ENCODE data around the gene TEK. TPM values are rescaled to one million over a fixed set of nuclear protein-coding genes. Genes with fewer than 3 reads are reported as not detected.

Gene TEK
- total and polyA plus RNA-seq, 9 of the 15 experiments (the other 6 are each of a cell fraction or from before 2014, with no cell fraction given) = 0.03 to 0.13 (median 0.06) TPM

GRCh38 chr9:27088981-27089380 lies 20.0 kb upstream of the TEK start:
- FAIRE-seq (no peak), DNase-seq (ENCODE audit: extremely low read depth in 1 of 4, low spot score in 3 of 4) (no peak), ATAC-seq (no peak)
- intact Hi-C loops (cut with micrococcal nuclease) (no loop called here), in situ Hi-C loops (cut with MboI) (no loop called here)
- Histone ChIP-seq H2AFZ (ENCODE audit: low read depth, low read length) (no peak overlapping the region), H3K79me2 (ENCODE audit: control insufficient read depth, insufficient read depth, low read length) (no peaks in the 10 kb centered on the region), H3K9me1 (ENCODE audit: control insufficient read depth, insufficient read depth, low read length) (no peaks in the 10 kb centered on the region), H3K4me3 (no peak overlapping the region), H3K27me3 (ENCODE audit: control insufficient read depth in 2 of 2, insufficient read depth in 2 of 2, low read length in 2 of 2) (no peaks in the 10 kb centered on the region), H3K27ac (ENCODE audit: extremely low read depth, low read depth, low read length) (no peak overlapping the region), H3K4me2 (ENCODE audit: insufficient read depth, low read length) (no peak overlapping the region), H3K9me3 (replicated peaks; ENCODE audit: control insufficient read depth, insufficient read depth, low read depth, low read length) (no peaks in the 10 kb centered on the region), H4K20me1 (replicated peaks; ENCODE audit: control insufficient read depth, insufficient read depth, low read length) (no peaks in the 10 kb centered on the region), H3K9ac (ENCODE audit: insufficient read depth in 1 of 2, low read depth in 2 of 2, low read length in 2 of 2) (no peak overlapping the region), H3K36me3 (ENCODE audit: control insufficient read depth, insufficient read depth, low read length) (no peaks in the 10 kb centered on the region), H3K4me1 (replicated peaks in 1 of 2; ENCODE audit: control insufficient read depth in 2 of 2, insufficient read depth in 2 of 2, low read length in 2 of 2) (no peaks in the 10 kb centered on the region; a peak in 1 of 5 replicates)
- WGBS (ENCODE audit: insufficient coverage, low coverage, missing lambda C conversion rate) = 6% methylated on average over 4 of the region's 4 CpGs
- ChIA-PET CTCF (ENCODE audit: low intra/inter-chr PET ratio) (no interaction called here), POLR2A (no interaction called here)
- BruUV-seq (replicated peaks) = no TSS peak
- no peak for TF ChIP-seq EHMT2 (IDR thresholded peaks at IDR 0.05)
- no peak for TF ChIP-seq FOXM1 (IDR thresholded peaks at IDR 0.05; ENCODE audit: low read depth)
- TF ChIP-seq FOXM1 (CRISPR knock-in tag; IDR thresholded peaks at IDR 0.05; ENCODE audit: low read depth) = no peak
- TF ChIP-seq THAP12 (CRISPR knock-in tag; IDR thresholded peaks at IDR 0.05) = no peak
- no peak for TF ChIP-seq NFRKB (IDR thresholded peaks at IDR 0.05; ENCODE audit: low read depth)
- no peak for TF ChIP-seq FOXJ2 (tag; IDR thresholded peaks at IDR 0.05)
- no peak for TF ChIP-seq ETS1 (conservative IDR thresholded peaks at IDR 0.05; ENCODE audit: control insufficient read depth, low read depth, low read length)
- no peak for TF ChIP-seq NR0B1 (IDR thresholded peaks at IDR 0.05; ENCODE audit: partially characterized antibody)
- no peak for TF ChIP-seq ELK1 (CRISPR knock-in tag; IDR thresholded peaks at IDR 0.05)
- no peak for TF ChIP-seq NONO (IDR thresholded peaks at IDR 0.05; ENCODE audit: low read depth in 2 of 2, low read length in 1 of 2)
- TF ChIP-seq ZNF282 (CRISPR knock-in tag; IDR thresholded peaks at IDR 0.05) = no peak
- TF ChIP-seq ZNF395 (CRISPR knock-in tag; IDR thresholded peaks at IDR 0.05) = no peak
